ENCODE data around the gene COL18A1. TPM values are rescaled to one million over a fixed set of nuclear protein-coding genes. Genes with fewer than 3 reads are reported as not detected.

The COL18A1 gene
- total and polyA plus RNA-seq, 10 donors, result 35.0 to 208 (median 86.4) TPM

DNA sequence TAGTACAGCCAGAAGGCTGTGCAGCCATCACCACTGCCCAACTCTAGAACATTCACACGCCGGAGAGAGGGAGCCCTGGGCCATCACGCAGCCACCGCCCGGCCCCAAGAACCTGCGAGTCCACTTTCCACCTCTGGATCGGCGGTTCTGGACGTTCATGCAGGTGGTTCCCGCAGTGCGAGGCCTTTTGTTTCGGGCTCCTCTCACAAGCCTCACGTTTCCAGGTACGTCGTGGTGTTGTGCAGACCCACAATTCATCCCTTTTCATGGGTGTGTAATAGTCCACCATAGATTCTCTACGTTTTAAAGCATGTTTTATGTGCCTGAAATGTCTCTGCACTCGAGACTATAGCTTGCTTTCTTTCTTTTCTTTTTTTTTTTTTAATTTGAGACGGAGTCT, 23.6 kb downstream of the COL18A1 start:
- 83 to 95% (median 93%) methylated on average over 18 of the region's 18 CpGs for WGBS, 5 donors
- H3K27ac ChIP-seq, result no peak overlapping the region

DNA sequence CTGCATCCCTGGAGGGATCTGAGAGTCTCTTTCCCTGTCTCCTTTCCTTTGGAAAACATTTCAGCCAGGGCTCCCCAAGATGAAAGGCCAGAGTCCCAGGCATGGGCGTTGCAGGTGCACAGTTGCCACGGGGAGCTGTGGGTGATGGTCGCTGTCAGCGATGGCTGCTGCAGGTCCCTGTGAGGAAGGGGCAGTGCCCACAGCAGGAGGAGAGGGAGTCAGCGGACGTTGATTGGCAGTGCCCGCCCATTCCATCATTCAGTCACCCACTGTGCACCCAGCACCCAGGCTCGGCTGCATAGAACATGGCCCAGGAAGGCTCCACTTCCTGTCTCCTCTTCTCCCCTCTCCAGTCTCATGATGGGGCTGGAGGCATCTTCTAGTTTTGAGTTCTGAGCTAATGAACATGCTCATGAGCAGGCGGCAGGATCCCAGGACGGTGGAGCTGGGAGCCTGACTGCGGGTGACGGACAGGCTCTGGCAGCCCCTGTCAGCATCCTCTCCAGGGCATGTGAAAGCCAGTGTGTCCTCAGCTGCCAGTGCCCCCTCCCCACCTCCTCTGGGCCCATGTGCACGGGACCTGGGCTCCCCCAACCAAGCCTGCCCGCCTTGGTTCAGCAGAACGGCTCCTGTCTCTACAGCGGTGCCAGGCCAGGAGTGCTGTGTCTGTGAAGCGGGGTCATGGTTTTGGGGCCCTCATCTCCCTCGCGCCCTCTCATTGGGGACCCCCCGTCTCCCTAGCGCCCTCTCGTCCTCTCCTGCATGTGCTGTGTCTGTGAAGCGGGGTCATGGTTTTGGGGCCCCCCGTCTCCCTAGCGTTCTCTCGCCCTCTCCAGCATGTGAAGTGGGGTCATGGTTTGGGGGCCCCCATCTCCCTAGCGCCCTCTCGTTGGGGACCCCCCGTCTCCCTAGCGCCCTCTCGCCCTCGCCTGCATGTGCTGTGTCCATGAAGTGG, 24.5 kb downstream of the COL18A1 start:
- Histone ChIP-seq H3K36me3 (no peaks in the 10 kb centered on the region), H3K4me1 (peaks cover 0 to 41% (median 18%) of the 10 kb centered on the region in 6 donors), H3K9me3 (no peaks in the 10 kb centered on the region), H3K27me3 (replicated peaks in 1 of 7) (peaks cover 0 to 16% (median 0%) of the 10 kb centered on the region in 7 donors), H3K27ac (no peak overlapping the region), H3K4me3 (no peak overlapping the region)
- no peak for DNase-seq
- TF ChIP-seq POLR2AphosphoS5 (IDR thresholded peaks at IDR 0.05), result no peak
- TF ChIP-seq, protein P1, sequence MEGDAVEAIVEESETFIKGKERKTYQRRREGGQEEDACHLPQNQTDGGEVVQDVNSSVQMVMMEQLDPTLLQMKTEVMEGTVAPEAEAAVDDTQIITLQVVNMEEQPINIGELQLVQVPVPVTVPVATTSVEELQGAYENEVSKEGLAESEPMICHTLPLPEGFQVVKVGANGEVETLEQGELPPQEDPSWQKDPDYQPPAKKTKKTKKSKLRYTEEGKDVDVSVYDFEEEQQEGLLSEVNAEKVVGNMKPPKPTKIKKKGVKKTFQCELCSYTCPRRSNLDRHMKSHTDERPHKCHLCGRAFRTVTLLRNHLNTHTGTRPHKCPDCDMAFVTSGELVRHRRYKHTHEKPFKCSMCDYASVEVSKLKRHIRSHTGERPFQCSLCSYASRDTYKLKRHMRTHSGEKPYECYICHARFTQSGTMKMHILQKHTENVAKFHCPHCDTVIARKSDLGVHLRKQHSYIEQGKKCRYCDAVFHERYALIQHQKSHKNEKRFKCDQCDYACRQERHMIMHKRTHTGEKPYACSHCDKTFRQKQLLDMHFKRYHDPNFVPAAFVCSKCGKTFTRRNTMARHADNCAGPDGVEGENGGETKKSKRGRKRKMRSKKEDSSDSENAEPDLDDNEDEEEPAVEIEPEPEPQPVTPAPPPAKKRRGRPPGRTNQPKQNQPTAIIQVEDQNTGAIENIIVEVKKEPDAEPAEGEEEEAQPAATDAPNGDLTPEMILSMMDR (IDR thresholded peaks at IDR 0.05 in 8 of 11, conservative IDR thresholded peaks at IDR 0.05 in 3 of 11), result no peak
- TF ChIP-seq POLR2A (IDR thresholded peaks at IDR 0.05), result no peak
- 91 to 94% (median 92%) methylated on average over 31 to 32 of the region's 32 CpGs for WGBS, 5 donors
- intact Hi-C loops (cut with DNase I; ENCODE audit: low total_unique reads), result no loop called here

More for the DNA sequence above, 23.6 kb downstream of the COL18A1 start:
- H3K27me3 ChIP-seq (replicated peaks in 1 of 7), result peaks cover 0 to 10% (median 0%) of the 10 kb centered on the region in 7 donors
- H3K9me3 ChIP-seq, result no peaks in the 10 kb centered on the region
- H3K4me1 ChIP-seq, result peaks cover 0 to 33% (median 13%) of the 10 kb centered on the region in 6 donors
- no peaks in the 10 kb centered on the region for H3K36me3 ChIP-seq
- H3K4me3 ChIP-seq, result no peak overlapping the region
- no peak for TF ChIP-seq POLR2A (IDR thresholded peaks at IDR 0.05)
- TF ChIP-seq, protein P1 (IDR thresholded peaks at IDR 0.05 in 8 of 11, conservative IDR thresholded peaks at IDR 0.05 in 3 of 11), result no peak
- no peak for TF ChIP-seq POLR2AphosphoS5 (IDR thresholded peaks at IDR 0.05)
- DNase-seq, result no peak
- intact Hi-C loops (cut with DNase I; ENCODE audit: low total_unique reads), result no loop called here

- WGBS, 5 donors, result 73 to 89% (median 80%) methylated on average over 33 to 48 of the region's 48 CpGs
- intact Hi-C loops (cut with DNase I; ENCODE audit: low total_unique reads), result no loop called here
- Histone ChIP-seq H3K36me3 (no peaks in the 10 kb centered on the region), H3K27me3 (replicated peaks in 1 of 7) (peaks cover 0 to 28% (median 0%) of the 10 kb centered on the region in 7 donors), H3K4me3 (no peak overlapping the region), H3K9me3 (no peaks in the 10 kb centered on the region), H3K4me1 (peaks cover 0 to 52% (median 23%) of the 10 kb centered on the region in 6 donors), H3K27ac (no peak overlapping the region)
- TF ChIP-seq, protein P1 (IDR thresholded peaks at IDR 0.05 in 8 of 11, conservative IDR thresholded peaks at IDR 0.05 in 3 of 11), result no peak
- no peak for TF ChIP-seq POLR2A (IDR thresholded peaks at IDR 0.05)
- no peak for TF ChIP-seq POLR2AphosphoS5 (IDR thresholded peaks at IDR 0.05)
- no peak for DNase-seq
Observed at GRCh38 chr21:45430521-45431501, 25.8 kb downstream of the COL18A1 start.

Data from spleen (tissue), 11 donors.